Choroid plexus epithelial cell (primary cell): ENCODE results near the gene OTOF.

Source experiments
- DNase-seq: peaks from one replicate; pipeline ENCODE4 v3.0.0-alpha.2; 2010; ENCODE audit warnings: low read depth
- H3K4me3 ChIP-seq: 2 replicates; pipeline ENCODE4 v1.5.1; 2011; ENCODE audit warnings: low read depth, mild to moderate bottlenecking, control low read depth, low read length, moderate library complexity
- TF ChIP-seq, protein P1 (sequence below): conservative IDR thresholded peaks from 2 replicates; pipeline ENCODE4 v1.5.1; 2011; ENCODE audit warnings: low read depth, mild to moderate bottlenecking, control low read depth, inconsistent platforms, low read length, moderate library complexity

Gene OTOF

DNA sequence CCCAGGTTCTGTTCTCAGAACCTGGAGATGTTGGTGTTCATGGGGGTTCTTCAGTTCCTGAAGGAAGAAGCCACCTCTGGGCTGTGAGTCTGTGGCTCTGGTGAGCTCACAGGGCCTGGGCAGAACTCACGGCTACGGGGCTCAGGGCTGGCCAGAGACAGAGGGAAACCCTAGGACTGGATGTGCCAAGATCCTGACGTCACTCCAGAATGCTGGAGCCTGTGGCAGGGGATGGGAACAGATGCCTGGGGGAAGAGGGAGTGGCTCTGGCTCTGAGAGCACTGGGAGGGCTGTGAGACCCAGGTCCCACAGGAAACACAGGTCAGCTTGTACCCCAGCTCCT is at the start of gene OTOF:
Gene OTOF (minus strand): TSS at position 214 of the 343 bp plus-strand sequence.
- DNase-seq = peak; percentile 52
- TF ChIP-seq, protein P1, sequence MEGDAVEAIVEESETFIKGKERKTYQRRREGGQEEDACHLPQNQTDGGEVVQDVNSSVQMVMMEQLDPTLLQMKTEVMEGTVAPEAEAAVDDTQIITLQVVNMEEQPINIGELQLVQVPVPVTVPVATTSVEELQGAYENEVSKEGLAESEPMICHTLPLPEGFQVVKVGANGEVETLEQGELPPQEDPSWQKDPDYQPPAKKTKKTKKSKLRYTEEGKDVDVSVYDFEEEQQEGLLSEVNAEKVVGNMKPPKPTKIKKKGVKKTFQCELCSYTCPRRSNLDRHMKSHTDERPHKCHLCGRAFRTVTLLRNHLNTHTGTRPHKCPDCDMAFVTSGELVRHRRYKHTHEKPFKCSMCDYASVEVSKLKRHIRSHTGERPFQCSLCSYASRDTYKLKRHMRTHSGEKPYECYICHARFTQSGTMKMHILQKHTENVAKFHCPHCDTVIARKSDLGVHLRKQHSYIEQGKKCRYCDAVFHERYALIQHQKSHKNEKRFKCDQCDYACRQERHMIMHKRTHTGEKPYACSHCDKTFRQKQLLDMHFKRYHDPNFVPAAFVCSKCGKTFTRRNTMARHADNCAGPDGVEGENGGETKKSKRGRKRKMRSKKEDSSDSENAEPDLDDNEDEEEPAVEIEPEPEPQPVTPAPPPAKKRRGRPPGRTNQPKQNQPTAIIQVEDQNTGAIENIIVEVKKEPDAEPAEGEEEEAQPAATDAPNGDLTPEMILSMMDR = no peak
- H3K4me3 ChIP-seq = no peak within 1 kb of the TSS

DNA sequence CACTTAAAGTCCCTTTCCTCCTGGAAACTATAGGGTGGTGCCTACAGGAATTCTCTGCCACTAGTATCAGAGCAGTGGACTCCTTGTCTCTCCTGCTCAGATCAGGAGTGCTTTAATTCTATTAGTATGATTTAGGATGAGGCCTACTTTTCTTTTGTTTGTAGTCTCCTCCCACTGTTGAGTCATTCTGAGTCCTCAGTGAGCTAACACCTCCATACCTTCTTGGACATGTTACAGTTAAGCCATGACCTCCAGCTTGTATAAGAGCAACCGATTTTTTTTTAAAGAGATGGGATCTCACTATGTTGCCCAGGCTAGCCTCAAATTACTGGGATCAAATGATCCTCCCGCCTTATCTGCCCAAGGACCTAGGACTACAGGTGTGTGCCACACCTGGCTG is 48.7 kb upstream of the OTOF start:
- H3K4me3 ChIP-seq = no peak overlapping the region
- DNase-seq = no peak
- TF ChIP-seq, protein P1 = no peak

DNA sequence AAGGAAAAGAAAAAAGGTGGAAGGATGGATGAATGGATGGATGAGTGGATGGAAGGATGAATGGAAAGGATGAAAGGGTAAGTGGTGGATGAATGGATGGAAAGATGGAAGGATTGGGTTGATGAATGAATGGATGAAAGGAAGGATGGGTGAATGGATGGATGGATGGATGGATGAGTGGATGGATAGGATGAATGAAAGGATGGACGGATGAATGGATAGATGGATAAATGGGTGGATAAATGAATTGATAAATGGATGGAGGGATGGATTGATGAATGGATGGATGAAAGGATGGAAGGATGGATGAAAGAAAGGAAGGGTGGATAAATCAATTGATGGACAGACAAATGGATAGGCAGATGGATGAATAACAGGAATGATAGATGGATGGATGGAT is 48.2 kb upstream of the OTOF start:
- TF ChIP-seq, protein P1 = no peak
- no peak for DNase-seq
- no peak overlapping the region for H3K4me3 ChIP-seq

DNA sequence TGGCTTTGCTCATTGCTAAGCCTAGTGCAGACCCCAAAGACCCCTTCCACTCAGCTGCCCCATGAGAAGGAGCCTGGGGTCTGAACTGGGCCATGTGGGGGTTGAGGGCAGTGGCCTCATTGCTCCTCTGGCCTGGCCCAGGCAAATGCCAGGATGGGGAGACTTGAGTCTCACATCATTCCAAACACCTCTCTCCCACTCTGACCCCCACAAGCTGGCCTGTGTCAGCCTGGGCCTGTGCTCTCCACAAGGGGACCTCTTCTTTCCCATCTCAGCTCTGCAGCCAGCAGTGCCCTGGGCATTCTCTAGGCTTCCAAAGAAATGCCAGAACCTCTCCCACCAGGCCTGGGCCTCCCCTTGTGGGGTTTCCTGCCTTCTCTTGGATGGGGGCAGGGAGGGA is 45.8 kb upstream of the OTOF start:
- TF ChIP-seq, protein P1 = no peak
- H3K4me3 ChIP-seq = no peak overlapping the region
- DNase-seq = no peak

DNA sequence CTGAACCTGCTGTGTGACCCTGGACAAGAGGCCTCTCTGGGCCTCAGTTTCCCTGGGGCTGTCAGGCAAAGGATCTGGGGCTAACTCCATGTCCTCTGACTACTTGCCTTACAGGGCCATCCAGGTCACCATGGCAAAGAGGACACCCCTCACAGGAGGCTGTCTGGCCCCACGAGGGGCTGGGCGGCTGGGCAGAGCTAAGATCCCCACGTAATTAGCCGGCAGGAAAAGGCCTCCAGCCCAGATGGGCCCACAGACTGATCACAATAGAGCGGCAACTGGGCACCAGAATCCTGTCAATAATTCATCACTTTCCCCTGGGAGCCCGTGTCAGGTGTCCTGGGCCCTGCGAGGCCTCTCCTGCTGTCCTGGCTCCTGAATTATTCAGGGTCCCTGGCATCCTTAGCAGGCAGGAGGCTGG is 44.8 kb upstream of the OTOF start:
- no peak for DNase-seq
- no peak overlapping the region for H3K4me3 ChIP-seq
- TF ChIP-seq, protein P1 = no peak

DNA sequence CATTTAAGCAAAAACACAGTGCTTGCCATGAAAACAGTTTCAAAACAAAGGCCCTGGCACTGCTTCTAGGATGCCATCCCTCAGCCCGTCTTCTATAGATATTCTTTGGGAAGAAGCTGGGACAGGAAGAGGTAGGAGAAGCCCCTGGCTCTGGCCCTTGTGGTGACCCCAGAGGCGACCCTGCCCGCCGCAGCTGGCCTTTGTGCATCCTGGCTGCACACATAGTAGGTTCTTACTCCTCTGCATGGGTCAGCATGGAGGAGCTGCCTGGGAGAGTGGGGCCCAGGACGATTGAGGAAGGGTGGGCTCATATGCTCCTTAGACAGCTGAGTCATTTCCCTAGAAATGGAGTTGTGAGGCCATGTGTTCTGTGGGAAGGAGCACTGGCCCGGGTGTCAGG is 44.4 kb upstream of the OTOF start:
- DNase-seq = no peak
- TF ChIP-seq, protein P1 = no peak
- no peak overlapping the region for H3K4me3 ChIP-seq

DNA sequence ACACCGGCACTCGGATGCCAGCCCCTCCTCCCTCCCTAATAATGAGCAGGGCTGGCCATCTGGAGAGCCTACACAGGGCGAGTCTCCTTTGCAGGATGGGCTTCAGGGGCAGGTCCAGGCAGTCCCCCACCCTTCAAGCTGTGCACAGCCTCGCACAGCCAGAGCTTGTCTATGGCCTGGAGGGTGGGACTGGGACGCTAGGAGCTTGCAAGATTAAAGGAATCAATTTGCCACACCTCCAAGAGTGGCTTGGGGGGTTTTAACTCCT is 43.9 kb upstream of the OTOF start:
- H3K4me3 ChIP-seq = no peak overlapping the region
- TF ChIP-seq, protein P1 = no peak
- no peak for DNase-seq
